Measurements from ENCODE around the gene UBE2J2. TPM values are rescaled to one million over a fixed set of nuclear protein-coding genes. Genes with fewer than 3 reads are reported as not detected.

UBE2J2 gene
- total and polyA plus RNA-seq, 8 donors: 14.0 to 252 (median 46.5) TPM

DNA sequence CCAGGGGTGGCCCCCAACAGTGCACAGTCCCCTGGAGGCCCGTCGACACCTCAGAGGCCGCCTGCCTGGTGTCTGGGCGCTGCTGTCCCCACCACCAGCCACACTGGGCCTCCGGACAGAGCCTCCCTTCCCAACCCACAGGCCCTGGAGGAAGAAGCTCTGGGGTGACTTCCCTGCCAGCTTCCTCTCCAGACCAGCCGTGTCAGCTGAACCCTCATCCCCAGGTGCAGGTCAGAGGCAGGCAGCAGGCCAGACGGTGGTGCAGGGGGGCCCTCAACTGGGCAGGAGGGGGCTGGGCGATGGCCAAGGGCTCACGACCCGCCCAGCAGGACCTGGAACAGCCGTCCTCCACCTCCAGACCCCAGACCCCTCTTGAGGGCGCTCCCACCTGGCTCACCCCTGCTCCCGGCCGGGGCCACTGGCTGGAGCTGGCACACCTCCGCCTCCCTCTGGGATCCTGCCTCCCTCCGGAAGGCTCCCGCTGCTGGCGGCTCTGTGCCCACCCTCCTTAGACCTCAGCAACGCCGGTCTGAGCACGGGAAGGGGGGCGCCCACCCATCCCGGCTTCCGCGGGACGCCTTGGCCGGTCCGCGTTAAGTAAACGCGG, 67.8 kb downstream of the UBE2J2 start:
- intact Hi-C loops (cut with DNase I; ENCODE audit: low total_unique reads): no loop called here
- no peak for DNase-seq
- no peak for TF ChIP-seq POLR2AphosphoS5 (IDR thresholded peaks at IDR 0.05)
- no peak for TF ChIP-seq POLR2A (IDR thresholded peaks at IDR 0.05)
- no peak for TF ChIP-seq EP300 (IDR thresholded peaks at IDR 0.05)
- TF ChIP-seq, protein P1, sequence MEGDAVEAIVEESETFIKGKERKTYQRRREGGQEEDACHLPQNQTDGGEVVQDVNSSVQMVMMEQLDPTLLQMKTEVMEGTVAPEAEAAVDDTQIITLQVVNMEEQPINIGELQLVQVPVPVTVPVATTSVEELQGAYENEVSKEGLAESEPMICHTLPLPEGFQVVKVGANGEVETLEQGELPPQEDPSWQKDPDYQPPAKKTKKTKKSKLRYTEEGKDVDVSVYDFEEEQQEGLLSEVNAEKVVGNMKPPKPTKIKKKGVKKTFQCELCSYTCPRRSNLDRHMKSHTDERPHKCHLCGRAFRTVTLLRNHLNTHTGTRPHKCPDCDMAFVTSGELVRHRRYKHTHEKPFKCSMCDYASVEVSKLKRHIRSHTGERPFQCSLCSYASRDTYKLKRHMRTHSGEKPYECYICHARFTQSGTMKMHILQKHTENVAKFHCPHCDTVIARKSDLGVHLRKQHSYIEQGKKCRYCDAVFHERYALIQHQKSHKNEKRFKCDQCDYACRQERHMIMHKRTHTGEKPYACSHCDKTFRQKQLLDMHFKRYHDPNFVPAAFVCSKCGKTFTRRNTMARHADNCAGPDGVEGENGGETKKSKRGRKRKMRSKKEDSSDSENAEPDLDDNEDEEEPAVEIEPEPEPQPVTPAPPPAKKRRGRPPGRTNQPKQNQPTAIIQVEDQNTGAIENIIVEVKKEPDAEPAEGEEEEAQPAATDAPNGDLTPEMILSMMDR (IDR thresholded peaks at IDR 0.05): no peak
- Histone ChIP-seq H3K27ac (peak overlapping the region in 1 of 5 donors; percentile 38), H3K36me3 (no peaks in the 10 kb centered on the region), H3K4me3 (peak overlapping the region; percentile 26 to 48 (median 33)), H3K27me3 (peaks cover 8 to 78% (median 55%) of the 10 kb centered on the region in 3 donors), H3K4me1 (peaks cover 25 to 46% (median 42%) of the 10 kb centered on the region in 4 donors), H3K9me3 (no peaks in the 10 kb centered on the region)
- WGBS, 5 donors: 22 to 80% (median 28%) methylated on average over 1 to 31 of the region's 31 CpGs

DNA sequence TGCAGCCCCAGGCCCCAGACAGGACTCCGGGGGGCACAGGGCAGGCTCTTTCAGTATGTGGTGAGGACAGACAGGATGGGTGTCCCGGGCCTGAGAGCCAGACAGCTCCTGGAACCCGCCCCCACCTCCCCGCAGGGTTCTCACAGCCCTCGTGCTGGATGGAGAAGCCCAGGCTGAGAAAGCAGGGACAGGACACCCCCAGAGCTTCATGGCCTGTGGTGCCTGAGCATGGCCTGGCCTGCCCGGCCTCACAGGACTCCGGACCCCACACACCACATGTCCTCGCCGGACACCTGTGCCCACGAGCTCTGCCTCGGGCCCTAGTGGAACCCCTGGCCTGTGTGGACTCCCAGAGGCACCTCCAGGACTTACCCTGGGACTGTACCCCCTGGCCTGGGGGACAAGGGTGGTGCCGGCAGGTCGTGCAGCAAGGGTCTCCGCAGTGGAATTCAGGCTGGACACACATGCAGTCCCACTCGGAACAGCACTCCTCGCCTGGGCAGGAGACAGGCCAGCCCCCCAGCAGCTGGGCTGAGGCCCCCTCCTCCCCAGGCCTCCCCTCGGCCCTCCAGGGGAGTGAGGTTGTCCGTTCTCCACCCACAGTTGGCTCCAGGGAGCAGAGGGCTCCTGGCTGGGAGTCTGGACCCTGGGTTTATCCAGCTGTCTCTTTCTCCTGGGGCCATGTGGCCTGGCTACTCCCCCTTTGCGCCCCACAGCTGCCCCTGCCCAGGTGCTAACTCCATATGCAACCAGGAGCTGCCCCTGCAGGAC, 68.5 kb downstream of the UBE2J2 start:
- Histone ChIP-seq H3K9me3 (no peaks in the 10 kb centered on the region), H3K27ac (no peak overlapping the region), H3K27me3 (peaks cover 8 to 85% (median 62%) of the 10 kb centered on the region in 3 donors), H3K4me1 (peaks cover 27 to 51% (median 46%) of the 10 kb centered on the region in 4 donors), H3K4me3 (no peak overlapping the region), H3K36me3 (no peaks in the 10 kb centered on the region)
- no peak for TF ChIP-seq POLR2A (IDR thresholded peaks at IDR 0.05)
- TF ChIP-seq, protein P1 (IDR thresholded peaks at IDR 0.05): no peak
- TF ChIP-seq POLR2AphosphoS5 (IDR thresholded peaks at IDR 0.05): no peak
- TF ChIP-seq EP300 (IDR thresholded peaks at IDR 0.05): no peak
- intact Hi-C loops (cut with DNase I; ENCODE audit: low total_unique reads): no loop called here
- DNase-seq: no peak
- 84 to 92% (median 90%) methylated on average over 8 to 19 of the region's 19 CpGs for WGBS, 5 donors

DNA sequence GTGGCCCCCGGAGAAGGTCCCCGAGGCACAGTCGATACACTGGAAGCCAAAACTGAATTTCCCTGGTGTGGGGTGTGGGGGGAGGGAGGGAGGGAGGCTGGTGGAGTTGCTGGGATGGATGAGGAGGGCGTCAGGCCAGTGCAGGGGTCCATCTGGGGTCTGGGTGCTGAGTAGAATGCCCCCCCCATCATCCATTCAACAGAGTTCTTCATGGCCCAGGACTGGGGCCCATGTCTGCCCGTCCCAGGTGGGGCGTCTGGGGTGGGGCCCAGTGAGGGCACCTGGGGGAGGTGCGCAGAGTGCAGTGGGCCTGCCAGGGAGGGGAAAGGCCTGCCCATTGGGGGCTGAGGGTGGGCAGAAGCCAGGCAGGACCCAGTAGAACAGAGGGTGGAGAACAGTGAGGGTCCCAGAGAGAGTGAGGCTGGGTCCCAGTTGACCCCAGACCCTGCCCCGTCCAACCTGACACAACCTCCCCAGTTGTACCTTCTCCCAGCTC, 69.2 kb downstream of the UBE2J2 start:
- peaks cover 27 to 52% (median 46%) of the 10 kb centered on the region in 4 donors for H3K4me1 ChIP-seq
- H3K36me3 ChIP-seq: no peaks in the 10 kb centered on the region
- H3K27me3 ChIP-seq: peaks cover 8 to 92% (median 64%) of the 10 kb centered on the region in 3 donors
- no peak overlapping the region for H3K27ac ChIP-seq
- WGBS, 5 donors: 83 to 88% (median 85%) methylated on average over 1 to 8 of the region's 8 CpGs
- no peaks in the 10 kb centered on the region for H3K9me3 ChIP-seq
- intact Hi-C loops (cut with DNase I; ENCODE audit: low total_unique reads): no loop called here
- no peak for TF ChIP-seq EP300 (IDR thresholded peaks at IDR 0.05)
- TF ChIP-seq, protein P1 (IDR thresholded peaks at IDR 0.05): no peak
- no peak for TF ChIP-seq POLR2AphosphoS5 (IDR thresholded peaks at IDR 0.05)
- TF ChIP-seq POLR2A (IDR thresholded peaks at IDR 0.05): no peak
- no peak for DNase-seq
- H3K4me3 ChIP-seq: no peak overlapping the region

Small RNA genes within 50 kb of the gene (small RNA-seq; reads per million reads assigned to genes)
- gene MIR6726: 0.07 to 0.62 (median 0.35) reads per million in 4 donors

Other genes starting within 250 kb of the UBE2J2 start
- 1 to 10 TPM in 2 of 5 donors, not detected in 3; 1.4 to 5.9 TPM for gene RNF223, start 199.5 kb downstream of the UBE2J2 start, total RNA-seq
- 1 to 10 TPM; 3.2 to 8.1 (median 3.4) TPM for gene RNF223, start 199.5 kb downstream of the UBE2J2 start, polyA plus RNA-seq
- gene C1orf159, start 157.8 kb downstream of the UBE2J2 start, total RNA-seq: 10 to 100 TPM; 15.8 to 67.0 (median 33.8) TPM
- gene C1orf159, start 157.8 kb downstream of the UBE2J2 start, polyA plus RNA-seq: 10 to 100 TPM; 10.2 to 17.1 (median 12.8) TPM
- 1 to 10 TPM in 1 of 5 donors, not detected in 4; 6.4 TPM for gene TTLL10, start 100.0 kb downstream of the UBE2J2 start, total RNA-seq
- gene TTLL10, start 100.0 kb downstream of the UBE2J2 start, polyA plus RNA-seq: under 1 TPM in 2 of 3 donors, not detected in 1; 0.13 to 0.46 TPM
- 10 to 100 TPM in 1 of 5 donors, 1 to 10 TPM in 1, not detected in 3; 1.7 to 11.9 TPM for gene TNFRSF18, start 67.3 kb downstream of the UBE2J2 start, total RNA-seq
- 1 to 10 TPM in 1 of 3 donors, under 1 TPM in 1, not detected in 1; 0.37 to 3.6 TPM for gene TNFRSF18, start 67.3 kb downstream of the UBE2J2 start, polyA plus RNA-seq
- under 1 TPM in 1 of 5 donors, not detected in 4; 0.55 TPM for gene TNFRSF4, start 59.7 kb downstream of the UBE2J2 start, total RNA-seq
- gene TNFRSF4, start 59.7 kb downstream of the UBE2J2 start, polyA plus RNA-seq: 1 to 10 TPM; 1.7 to 4.5 (median 4.2) TPM
- 100 to 1,000 TPM in 2 of 5 donors, 10 to 100 TPM in 3; 50.3 to 404 (median 65.3) TPM for gene SDF4, start 41.9 kb downstream of the UBE2J2 start, total RNA-seq
- gene SDF4, start 41.9 kb downstream of the UBE2J2 start, polyA plus RNA-seq: 10 to 100 TPM; 50.4 to 83.6 (median 61.9) TPM
- gene B3GALT6, start 41.6 kb downstream of the UBE2J2 start, total RNA-seq: 10 to 100 TPM in 1 of 5 donors, 1 to 10 TPM in 3, not detected in 1; 1.8 to 13.8 (median 8.1) TPM
- 1 to 10 TPM; 3.7 to 9.7 (median 6.7) TPM for gene B3GALT6, start 41.6 kb downstream of the UBE2J2 start, polyA plus RNA-seq
- gene C1QTNF12, start 27.1 kb downstream of the UBE2J2 start, total RNA-seq: 10 to 100 TPM in 2 of 5 donors, 1 to 10 TPM in 2, not detected in 1; 1.5 to 21.3 (median 6.4) TPM
- gene C1QTNF12, start 27.1 kb downstream of the UBE2J2 start, polyA plus RNA-seq: 1 to 10 TPM in 2 of 3 donors, not detected in 1; 1.6 to 3.2 TPM
- 1 to 10 TPM in 4 of 5 donors, under 1 TPM in 1; 0.43 to 7.6 (median 3.5) TPM for gene SCNN1D, start 6.6 kb upstream of the UBE2J2 start, total RNA-seq
- 1 to 10 TPM; 4.7 to 6.1 (median 4.8) TPM for gene SCNN1D, start 6.6 kb upstream of the UBE2J2 start, polyA plus RNA-seq
- gene ACAP3, start 34.1 kb upstream of the UBE2J2 start, total RNA-seq: 100 to 1,000 TPM in 1 of 5 donors, 10 to 100 TPM in 4; 31.9 to 374 (median 77.0) TPM
- gene ACAP3, start 34.1 kb upstream of the UBE2J2 start, polyA plus RNA-seq: 10 to 100 TPM; 17.9 to 46.1 (median 43.0) TPM
- gene PUSL1, start 34.7 kb upstream of the UBE2J2 start, total RNA-seq: 10 to 100 TPM in 3 of 5 donors, 1 to 10 TPM in 1, not detected in 1; 5.9 to 64.9 (median 51.4) TPM
- gene PUSL1, start 34.7 kb upstream of the UBE2J2 start, polyA plus RNA-seq: 10 to 100 TPM; 15.2 to 25.5 (median 23.8) TPM
- 100 to 1,000 TPM in 4 of 5 donors, 10 to 100 TPM in 1; 59.5 to 520 (median 192) TPM for gene INTS11, start 50.8 kb upstream of the UBE2J2 start, total RNA-seq
- gene INTS11, start 50.8 kb upstream of the UBE2J2 start, polyA plus RNA-seq: 100 to 1,000 TPM; 113 to 151 (median 134) TPM
- 100 to 1,000 TPM in 1 of 5 donors, 10 to 100 TPM in 2, 1 to 10 TPM in 2; 6.6 to 226 (median 12.3) TPM for gene CPTP, start 50.9 kb upstream of the UBE2J2 start, total RNA-seq
- gene CPTP, start 50.9 kb upstream of the UBE2J2 start, polyA plus RNA-seq: 10 to 100 TPM; 17.3 to 49.1 (median 28.4) TPM
- gene TAS1R3, start 57.4 kb upstream of the UBE2J2 start, total RNA-seq: 10 to 100 TPM in 1 of 5 donors, under 1 TPM in 2, not detected in 2; 0.37 to 11.7 (median 0.43) TPM
- under 1 TPM in 2 of 3 donors, not detected in 1; 0.10 to 0.31 TPM for gene TAS1R3, start 57.4 kb upstream of the UBE2J2 start, polyA plus RNA-seq
- gene DVL1, start 75.6 kb upstream of the UBE2J2 start, total RNA-seq: 100 to 1,000 TPM in 3 of 5 donors, 10 to 100 TPM in 2; 41.3 to 229 (median 143) TPM
- gene DVL1, start 75.6 kb upstream of the UBE2J2 start, polyA plus RNA-seq: 10 to 100 TPM; 47.4 to 80.4 (median 64.0) TPM
- gene MXRA8, start 84.7 kb upstream of the UBE2J2 start, total RNA-seq: 100 to 1,000 TPM in 2 of 5 donors, 10 to 100 TPM in 3; 28.8 to 203 (median 65.6) TPM
- 10 to 100 TPM; 23.3 to 33.8 (median 23.6) TPM for gene MXRA8, start 84.7 kb upstream of the UBE2J2 start, polyA plus RNA-seq
- 100 to 1,000 TPM in 3 of 5 donors, 10 to 100 TPM in 2; 50.9 to 146 (median 104) TPM for gene AURKAIP1, start 101.4 kb upstream of the UBE2J2 start, total RNA-seq
- 100 to 1,000 TPM; 244 to 281 (median 259) TPM for gene AURKAIP1, start 101.4 kb upstream of the UBE2J2 start, polyA plus RNA-seq
- gene CCNL2, start 125.5 kb upstream of the UBE2J2 start, total RNA-seq: 100 to 1,000 TPM; 265 to 739 (median 422) TPM
- gene CCNL2, start 125.5 kb upstream of the UBE2J2 start, polyA plus RNA-seq: 100 to 1,000 TPM in 1 of 3 donors, 10 to 100 TPM in 2; 33.4 to 166 (median 34.7) TPM
- 100 to 1,000 TPM in 2 of 5 donors, 10 to 100 TPM in 3; 53.9 to 116 (median 82.9) TPM for gene MRPL20, start 133.4 kb upstream of the UBE2J2 start, total RNA-seq
- gene MRPL20, start 133.4 kb upstream of the UBE2J2 start, polyA plus RNA-seq: 100 to 1,000 TPM; 136 to 187 (median 150) TPM
- 10 to 100 TPM in 1 of 5 donors, 1 to 10 TPM in 2, under 1 TPM in 1, not detected in 1; 0.89 to 13.6 (median 4.7) TPM for gene ANKRD65, start 147.4 kb upstream of the UBE2J2 start, total RNA-seq
- gene ANKRD65, start 147.4 kb upstream of the UBE2J2 start, polyA plus RNA-seq: 10 to 100 TPM in 2 of 3 donors, 1 to 10 TPM in 1; 8.7 to 13.5 (median 13.3) TPM
- gene VWA1, start 161.8 kb upstream of the UBE2J2 start, total RNA-seq: 10 to 100 TPM; 11.4 to 37.7 (median 21.1) TPM
- 10 to 100 TPM in 2 of 3 donors, 1 to 10 TPM in 1; 7.6 to 64.8 (median 24.8) TPM for gene VWA1, start 161.8 kb upstream of the UBE2J2 start, polyA plus RNA-seq
- 1 to 10 TPM in 2 of 5 donors, under 1 TPM in 1, not detected in 2; 0.55 to 5.2 (median 1.3) TPM for gene ATAD3C, start 175.8 kb upstream of the UBE2J2 start, total RNA-seq
- 1 to 10 TPM in 1 of 3 donors, under 1 TPM in 2; 0.25 to 2.3 (median 0.92) TPM for gene ATAD3C, start 175.8 kb upstream of the UBE2J2 start, polyA plus RNA-seq
- gene ATAD3B, start 197.9 kb upstream of the UBE2J2 start, total RNA-seq: 10 to 100 TPM; 15.6 to 91.5 (median 33.3) TPM
- 10 to 100 TPM in 2 of 3 donors, 1 to 10 TPM in 1; 8.2 to 23.8 (median 18.4) TPM for gene ATAD3B, start 197.9 kb upstream of the UBE2J2 start, polyA plus RNA-seq
- gene ATAD3A, start 238.3 kb upstream of the UBE2J2 start, total RNA-seq: 10 to 100 TPM; 10.6 to 92.1 (median 22.5) TPM
- gene ATAD3A, start 238.3 kb upstream of the UBE2J2 start, polyA plus RNA-seq: 10 to 100 TPM; 13.1 to 27.0 (median 14.9) TPM

Measured in stomach (tissue), 9 donors.